Measurements from ENCODE around the gene SLC22A14.

- TF ChIP-seq, protein P1, sequence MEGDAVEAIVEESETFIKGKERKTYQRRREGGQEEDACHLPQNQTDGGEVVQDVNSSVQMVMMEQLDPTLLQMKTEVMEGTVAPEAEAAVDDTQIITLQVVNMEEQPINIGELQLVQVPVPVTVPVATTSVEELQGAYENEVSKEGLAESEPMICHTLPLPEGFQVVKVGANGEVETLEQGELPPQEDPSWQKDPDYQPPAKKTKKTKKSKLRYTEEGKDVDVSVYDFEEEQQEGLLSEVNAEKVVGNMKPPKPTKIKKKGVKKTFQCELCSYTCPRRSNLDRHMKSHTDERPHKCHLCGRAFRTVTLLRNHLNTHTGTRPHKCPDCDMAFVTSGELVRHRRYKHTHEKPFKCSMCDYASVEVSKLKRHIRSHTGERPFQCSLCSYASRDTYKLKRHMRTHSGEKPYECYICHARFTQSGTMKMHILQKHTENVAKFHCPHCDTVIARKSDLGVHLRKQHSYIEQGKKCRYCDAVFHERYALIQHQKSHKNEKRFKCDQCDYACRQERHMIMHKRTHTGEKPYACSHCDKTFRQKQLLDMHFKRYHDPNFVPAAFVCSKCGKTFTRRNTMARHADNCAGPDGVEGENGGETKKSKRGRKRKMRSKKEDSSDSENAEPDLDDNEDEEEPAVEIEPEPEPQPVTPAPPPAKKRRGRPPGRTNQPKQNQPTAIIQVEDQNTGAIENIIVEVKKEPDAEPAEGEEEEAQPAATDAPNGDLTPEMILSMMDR (IDR thresholded peaks at IDR 0.05), result no peak
- TF ChIP-seq POLR2A (IDR thresholded peaks at IDR 0.05), result no peak
These were observed 55.6 kb downstream of the SLC22A14 start for GRCh38 chr3:38337703-38338102.
